Stimulated activated CD8-positive, alpha-beta memory T cell treated with anti-CD3 and anti-CD28 coated beads, Interleukin-2, amount 100 ng/mL, for 48 hours (primary cell): ENCODE results near the gene SHROOM4.

ENCODE experiments used
- DNase-seq, 2 donors: peaks; one replicate each; pipeline ENCODE4 v3.0.0-alpha.2; 2020; ENCODE audit warnings: low read depth in 2 of 2

SHROOM4 gene

DNA sequence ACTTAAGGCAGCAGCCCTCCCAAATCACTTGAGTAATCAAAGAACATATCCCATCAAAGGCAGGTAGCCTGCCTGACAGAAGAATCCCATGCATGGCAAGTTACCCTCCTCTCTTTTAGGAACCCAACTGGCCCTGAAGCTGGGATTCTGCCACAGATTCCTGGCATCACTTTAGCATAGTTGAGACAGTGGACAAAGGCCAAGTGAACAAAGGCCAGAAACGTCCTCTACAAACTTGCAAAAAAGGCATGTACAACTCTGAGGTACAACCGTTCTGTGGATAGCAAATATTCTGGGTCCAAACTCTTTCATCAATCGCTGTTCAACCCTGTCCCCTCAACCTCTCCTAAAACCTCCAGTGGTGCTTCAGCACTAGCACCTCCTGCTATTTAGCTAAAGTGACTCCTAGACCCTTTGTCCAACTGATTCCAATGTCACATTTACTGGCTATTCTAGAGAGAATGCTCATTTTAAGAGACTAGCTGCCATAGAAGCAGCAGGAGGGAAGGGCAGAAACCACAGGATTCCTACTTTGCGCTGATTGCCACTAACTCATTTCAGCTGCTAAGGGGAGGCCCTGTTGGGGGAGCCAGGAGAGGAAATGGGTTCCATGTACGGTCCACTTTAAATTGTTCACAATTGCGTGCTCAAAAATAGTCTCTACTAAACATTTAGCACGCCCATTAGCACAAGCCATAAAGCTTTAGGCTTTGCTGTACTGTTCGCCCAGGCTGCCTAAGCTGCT, 105.9 kb downstream of the SHROOM4 start:
- DNase-seq: no peak

DNA sequence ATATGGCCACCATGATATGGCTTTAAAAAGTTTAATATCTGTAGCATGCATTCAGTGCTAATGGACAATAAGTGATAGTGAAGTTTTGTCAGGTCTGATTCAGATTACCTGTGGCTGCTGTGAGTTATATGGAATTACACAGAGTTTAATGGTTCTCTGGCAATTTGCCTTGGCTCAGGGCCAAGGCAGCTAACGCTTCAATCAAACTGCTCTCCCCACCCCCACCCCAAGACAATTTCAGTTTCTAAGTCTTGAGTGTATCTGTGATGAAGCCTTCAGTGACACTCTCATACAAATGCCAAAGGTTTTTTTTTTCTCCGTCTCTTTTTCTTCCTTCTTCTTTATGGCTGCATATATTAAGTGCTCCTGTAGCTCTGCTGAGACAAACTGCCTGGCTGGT, 106.6 kb downstream of the SHROOM4 start:
- no peak for DNase-seq

DNA sequence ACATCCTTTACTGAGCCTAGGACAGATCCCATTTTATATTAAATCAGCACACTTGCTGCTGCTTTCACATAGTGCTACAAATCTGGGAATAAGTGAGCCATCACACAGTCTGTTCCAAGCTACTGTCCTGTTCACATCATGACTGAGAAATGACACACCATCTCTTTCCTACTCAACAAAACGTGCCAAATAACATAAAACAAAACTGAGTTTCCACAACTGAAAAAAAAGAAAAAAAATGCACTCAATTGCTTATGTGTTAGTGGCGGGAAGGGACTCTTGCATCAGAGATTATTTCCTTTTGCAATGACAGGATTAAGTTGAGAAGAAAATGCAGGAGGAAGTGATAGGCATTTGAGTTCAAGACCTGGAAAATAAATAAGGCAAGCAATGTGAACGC, 109.0 kb downstream of the SHROOM4 start:
- no peak for DNase-seq

DNA sequence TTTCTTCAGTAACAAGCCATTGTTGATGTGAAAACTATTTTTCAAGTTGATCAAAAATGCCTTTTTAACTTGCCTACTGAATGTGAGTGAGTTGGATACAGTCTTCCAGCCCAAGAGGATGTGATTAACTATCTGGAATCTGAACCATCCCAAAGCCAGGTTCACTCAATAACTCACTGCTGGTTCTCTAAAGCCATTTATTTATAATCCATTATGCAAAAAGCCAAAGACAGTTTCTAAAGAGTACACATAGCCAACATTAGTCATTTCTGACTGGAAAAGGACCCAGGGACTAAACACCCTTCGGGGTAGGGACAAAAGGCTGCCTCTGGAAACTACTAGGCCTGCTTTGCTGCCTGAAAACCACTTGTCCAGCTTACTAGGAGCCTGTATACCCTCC, 109.6 kb downstream of the SHROOM4 start:
- DNase-seq: no peak

DNA sequence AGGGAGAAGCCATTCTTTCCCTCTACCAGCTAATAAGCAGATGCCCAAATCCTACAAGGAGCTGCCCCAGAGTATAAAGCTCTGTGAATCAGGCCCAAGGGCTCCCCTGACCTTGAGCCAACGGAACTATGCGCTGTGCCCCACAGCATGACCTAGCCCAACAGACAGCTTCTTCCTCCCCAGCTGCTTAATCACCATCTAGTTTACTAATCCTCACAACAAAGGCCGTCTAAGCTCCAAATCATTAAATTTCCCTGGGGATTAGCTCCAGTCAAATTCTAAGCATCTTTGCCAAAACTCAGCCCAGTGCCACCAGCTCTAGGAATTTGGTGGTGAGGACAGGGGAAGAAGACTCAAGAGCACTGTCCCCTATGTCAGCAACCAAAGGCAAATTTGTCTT, 113.1 kb downstream of the SHROOM4 start:
- no peak for DNase-seq

DNA sequence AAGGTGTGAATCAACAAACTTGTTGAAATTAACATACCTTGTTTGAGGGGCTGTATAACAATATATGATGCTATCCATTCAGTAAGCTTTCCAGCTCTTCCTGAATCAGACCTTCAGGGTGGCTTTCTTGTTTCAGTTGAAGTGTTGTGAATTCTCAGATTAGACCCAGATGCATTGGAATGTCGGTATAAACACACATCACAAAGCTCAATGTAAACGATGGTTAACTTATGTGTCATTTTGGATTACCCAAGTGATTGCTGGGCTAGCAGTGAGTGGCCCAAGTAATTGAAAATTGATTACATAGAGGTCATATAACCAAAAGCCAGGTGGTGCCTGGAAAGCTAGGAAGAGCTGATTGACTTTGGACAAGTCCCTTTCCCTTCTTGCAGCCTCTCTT, 115.0 kb downstream of the SHROOM4 start:
- DNase-seq: no peak

DNA sequence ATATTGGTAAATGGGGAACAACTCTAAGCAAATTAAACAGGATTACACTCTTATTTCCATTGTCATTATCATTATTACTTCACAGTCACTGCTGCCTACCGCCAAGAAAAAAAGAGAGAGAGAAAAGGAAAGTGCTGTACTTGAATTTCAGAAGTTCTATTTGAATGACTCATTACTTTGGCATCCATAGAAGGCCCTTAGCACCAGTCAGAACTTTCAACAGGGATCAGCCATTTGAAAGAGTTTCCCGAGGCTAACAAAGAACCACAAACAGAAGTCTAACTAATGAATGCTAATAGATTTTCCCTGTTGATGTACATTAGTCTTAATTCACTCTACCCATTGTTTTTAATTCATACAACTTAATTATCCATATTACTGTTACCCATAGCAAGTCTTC, 116.3 kb downstream of the SHROOM4 start:
- DNase-seq: no peak

DNA sequence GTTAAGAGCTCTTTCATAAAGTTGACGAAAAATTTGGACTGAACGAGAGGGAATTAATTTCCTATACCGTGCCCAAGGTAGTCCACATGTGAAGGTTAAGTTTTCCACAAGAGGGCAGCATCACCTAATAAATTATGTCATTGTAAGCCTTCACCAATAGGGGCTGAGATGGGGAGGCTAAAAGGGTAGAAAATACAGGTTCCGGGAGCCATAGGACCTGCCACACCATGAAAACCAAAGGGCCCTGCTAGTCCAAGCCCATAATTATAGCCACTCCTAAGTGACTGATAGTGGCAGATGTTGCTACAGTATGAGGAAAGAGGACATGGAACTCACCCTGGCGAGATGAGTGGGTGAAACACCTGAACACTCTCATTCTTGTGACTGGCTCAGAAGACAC, 122.2 kb downstream of the SHROOM4 start:
- no peak for DNase-seq

DNA sequence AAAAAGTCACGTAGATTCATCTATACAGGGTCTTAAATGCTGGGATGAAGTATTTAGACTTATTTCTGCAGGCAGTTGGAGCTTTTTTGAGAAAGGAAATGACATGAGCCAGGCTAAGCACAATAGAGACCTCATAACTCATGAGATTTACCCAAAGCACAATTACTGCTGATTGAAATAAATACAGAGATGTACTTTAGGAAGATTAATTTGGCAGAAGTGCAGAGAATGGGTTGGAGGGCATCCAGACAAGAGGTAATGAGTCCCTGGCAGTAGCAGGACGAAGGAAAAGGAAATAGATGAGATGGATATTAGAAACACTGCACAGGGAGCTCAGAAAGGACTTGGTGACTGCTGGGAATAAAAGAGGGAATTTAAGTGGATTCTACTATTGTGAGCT, 129.1 kb downstream of the SHROOM4 start:
- no peak for DNase-seq

DNA sequence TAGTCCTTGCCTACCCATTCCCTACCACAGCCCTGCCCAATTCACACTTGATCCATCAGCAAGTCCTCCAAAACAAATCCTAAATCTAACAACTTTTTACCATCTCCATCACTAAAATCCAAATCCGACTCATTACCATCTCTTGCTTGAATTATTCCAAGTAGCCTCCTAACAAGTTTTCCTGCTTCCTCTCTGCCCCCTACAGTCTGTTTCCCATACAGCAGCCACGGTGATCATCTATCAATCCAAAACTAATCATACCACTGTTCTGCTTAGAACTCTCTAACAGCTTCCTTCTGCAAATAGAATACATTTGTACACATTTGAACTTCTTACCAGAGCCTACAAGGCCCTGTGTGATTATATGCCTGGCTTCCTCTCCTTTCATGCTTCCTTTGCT, 133.0 kb downstream of the SHROOM4 start:
- no peak for DNase-seq

DNA sequence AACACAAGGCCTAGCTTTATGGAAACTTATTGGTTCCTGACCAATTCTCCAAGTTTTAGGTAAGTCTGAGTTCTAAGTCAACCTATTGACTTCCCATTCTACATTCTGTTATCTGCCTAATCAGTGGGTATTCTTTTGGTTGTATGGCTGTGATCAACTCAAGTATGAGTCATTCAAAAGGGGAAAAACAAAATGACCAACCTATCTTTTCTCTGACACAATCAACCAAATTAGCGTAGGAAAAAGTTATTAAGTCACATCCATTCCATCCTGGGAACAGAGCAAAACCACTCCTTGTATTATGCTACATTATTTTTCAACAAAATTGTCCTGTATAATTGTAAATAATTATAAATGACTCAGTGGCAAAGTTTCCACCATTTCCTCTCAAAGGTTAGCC, 136.2 kb downstream of the SHROOM4 start:
- no peak for DNase-seq

DNA sequence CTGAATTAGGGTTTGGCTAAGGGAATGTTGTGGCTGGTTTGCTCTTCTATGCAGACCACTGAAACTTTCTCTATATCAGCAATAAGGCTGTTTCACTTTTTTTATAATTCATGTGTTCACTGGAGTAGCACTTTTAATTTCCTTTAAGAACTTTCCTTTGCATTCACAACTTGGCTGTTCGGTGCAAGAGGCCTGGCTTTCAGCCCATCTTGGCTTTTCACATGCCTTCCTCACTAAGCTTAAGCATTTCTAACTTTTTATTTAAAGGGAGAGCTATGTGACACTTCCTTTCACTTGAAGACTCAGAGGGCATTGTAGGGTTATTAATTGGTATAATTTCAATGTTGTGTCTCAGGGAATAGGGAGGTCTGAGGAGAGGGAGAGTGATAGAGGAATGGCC, 142.3 kb downstream of the SHROOM4 start:
- DNase-seq: no peak

DNA sequence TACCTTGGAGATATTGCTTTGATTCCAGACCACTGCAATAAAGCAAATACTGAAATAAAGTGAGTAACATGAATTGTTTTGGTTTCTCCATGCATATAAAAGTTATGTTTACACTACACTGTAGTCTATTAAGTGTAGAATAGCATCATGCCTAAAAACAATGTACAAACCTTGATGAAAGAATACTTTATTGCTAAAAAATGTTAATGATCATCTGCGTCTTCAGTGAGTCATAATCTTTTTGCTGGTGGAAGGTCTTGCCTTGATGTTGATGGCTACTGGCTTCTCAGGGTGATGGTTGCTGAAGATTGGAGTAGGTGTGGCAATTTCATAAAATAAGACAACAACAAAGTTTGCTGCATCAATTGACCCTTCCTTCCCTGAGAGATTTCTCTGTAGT, 145.1 kb downstream of the SHROOM4 start:
- no peak for DNase-seq

DNA sequence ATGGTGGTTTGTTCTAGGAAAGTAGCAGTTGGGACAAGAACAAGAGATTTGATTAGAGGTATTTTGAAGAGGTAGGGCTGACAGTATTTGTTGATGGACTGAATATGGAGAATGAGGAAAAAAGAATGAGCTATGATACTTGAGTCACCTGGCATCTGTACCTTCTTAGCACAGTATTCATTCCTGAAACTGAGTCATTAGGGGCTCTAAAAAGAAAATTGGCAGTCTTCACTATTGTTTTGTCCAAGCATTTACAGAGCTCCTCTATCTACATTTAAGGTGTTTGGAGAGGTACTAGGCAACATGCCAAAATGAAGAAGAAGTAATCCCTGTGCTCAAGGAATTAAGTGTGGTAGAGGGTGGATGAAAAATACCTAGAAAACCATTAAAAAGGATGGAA, 165.8 kb downstream of the SHROOM4 start:
- no peak for DNase-seq

DNA sequence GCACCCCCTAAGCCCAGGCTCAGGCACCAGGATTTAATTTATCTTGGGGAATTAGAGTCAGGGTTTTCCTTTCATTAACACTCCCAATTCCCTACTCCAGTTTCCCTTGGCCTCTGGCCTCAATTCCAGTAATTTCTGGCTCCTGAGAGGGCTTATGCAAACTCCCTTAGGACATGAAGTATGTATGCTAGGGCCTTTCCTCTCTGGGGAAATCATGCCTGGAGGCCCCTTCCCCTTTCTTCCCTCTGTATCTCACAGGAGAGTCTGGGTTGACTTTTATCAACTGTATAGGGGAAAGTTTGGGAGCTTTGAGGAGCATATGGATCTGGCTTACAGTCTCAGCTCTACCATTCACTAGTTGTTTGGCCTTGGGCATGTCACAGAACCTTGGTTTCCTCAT, 169.5 kb downstream of the SHROOM4 start:
- no peak for DNase-seq

DNA sequence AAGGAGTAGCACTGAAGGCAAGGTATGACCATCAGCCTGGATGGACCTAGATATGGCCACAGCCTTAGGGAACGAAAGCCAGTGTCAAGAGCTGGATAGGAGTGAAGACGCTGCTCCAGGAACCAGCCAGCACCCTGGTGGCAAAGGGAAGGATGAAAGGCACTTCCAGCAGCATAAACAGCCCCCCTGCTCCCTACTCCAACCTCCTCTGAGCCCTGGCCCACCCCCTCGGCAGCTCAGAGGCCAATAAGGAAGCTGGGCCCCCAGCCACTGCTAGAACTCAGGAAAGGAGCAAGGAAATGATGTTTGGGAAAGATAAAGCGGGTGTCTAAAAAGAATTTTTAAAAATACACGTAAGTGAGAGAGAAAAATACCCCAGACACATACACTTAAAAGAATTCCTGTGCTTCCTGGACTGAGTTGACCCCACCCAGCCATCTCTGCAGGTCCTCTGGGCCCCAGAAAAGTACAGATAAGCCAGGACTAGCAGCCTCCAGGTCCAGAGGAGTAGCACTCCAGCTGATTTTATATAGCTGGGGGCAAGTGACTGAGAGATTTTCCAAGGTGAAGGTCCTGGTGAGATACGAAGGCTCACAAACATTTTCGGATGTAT, 170.4 kb downstream of the SHROOM4 start:
- DNase-seq: no peak

DNA sequence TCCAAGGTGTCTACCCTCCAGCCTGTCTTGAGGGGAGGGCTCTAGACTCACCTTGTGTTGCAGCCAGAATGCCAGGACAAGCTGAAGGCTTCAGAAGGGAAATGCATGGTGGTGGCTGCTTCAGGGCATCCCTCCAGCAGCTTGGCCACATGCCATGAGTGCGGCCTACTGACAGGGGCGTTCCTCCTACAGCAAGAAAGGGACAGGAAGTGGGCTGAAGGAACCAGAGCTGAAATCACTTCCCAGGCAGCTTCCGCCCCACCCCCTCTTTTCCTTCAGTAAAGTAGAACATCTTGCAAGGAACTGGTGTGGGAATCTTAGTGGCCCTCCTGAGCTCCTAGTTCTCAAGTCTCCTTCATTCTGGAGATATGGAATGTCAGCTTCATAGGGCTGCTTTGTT, 175.9 kb downstream of the SHROOM4 start:
- no peak for DNase-seq

DNA sequence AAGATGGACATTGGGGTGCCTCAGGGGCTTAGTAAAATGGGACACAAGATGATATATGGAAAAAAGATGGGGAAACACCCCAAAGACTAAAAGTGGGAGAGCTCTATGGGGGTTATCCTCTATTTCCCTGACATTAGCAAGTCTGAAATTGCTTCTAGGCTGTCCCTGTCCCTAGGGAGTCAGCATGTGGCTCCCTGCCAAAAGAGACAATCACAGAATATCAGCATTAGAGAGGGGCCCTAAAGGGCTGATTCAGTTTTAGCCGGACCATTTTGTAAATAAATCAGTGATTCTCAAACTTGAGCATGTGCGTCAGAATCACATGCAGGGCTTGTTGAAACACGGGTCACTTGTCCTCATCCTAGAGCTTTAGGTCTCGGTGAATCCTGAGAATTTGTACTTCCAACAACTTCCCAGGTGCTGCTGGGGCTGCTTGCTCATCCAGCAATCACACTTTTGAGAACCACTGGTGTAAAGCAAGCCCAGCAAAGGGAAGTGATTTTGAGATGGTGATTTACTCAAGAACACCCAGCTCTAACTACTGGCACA, 178.1 kb downstream of the SHROOM4 start:
- no peak for DNase-seq

DNA sequence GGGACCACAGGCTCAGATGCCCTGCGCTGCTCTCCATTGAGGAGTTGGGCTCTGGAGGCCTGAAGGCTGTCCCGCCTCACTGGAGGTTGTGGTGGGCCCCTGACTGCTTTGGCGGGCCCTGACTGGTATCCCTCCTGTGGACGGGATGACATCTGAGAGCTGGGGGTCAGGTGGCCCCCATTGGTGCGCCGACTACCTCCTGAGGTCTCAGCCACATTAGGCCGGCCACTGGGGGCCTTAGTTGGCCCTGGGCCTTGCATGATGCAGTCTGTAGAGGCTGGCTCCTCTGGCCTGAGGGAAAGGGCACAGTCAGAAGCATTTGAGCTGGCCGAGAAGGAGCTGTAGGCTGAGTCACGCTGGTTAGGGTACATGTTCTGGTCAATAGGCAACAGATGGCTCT, 178.8 kb downstream of the SHROOM4 start:
- DNase-seq: no peak

DNA sequence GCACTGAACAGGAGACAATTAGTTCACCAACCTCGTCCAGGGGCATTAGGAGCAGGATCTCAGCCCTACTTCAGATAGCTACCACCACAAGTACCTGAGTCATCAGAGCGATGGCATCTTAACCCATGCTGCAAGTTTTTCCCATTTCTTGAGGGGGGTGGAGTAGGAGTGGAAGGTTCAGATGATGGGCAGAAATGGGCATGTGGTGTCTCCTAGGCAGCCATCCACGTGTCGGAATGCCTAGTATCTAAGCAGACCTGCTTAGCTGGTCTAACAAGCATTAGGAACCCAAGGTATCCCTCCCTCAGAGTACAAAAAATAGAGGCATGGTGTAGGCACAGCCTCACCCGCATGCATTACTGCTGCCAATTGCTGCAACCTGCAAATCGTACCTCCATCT, 184.2 kb downstream of the SHROOM4 start:
- DNase-seq: no peak

DNA sequence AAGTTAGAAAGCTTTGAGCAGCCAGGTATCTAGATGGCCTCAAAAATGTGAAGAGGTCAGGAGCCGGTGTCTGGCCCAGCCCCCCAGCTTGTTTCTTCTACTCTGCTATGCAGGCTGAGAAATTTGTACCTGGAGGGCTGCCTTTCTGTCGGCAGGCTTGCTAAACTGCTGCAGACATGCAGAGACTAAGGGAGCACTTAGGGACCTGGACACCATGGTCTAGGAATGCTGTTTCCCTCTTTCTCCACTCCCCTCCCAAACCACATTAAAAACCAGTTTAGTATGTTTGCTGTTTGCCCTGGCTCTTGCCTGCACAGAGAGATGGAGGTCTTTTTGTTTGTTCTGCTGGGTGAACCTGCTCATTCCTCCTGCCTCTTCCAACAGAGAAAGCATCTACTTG, 186.3 kb downstream of the SHROOM4 start:
- DNase-seq: no peak

DNA sequence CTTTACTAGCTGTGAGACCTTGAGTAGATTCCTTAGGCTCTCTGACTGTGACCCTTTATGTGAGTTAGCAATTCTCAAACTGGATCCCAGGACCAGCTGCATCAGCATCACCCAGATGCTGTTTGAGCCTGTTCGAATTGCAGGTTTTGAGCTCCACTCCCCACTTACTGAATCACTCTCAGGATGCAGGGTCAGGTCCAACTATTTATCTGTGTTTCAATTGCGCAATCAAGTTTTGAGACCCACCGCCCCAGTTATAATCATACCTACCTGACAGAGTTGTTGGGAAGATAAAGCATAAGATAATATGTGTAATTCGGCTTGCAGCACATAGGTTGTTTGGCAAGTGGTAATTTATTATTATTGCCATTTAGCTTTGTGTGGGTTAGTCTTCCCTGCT, 187.6 kb downstream of the SHROOM4 start:
- no peak for DNase-seq

DNA sequence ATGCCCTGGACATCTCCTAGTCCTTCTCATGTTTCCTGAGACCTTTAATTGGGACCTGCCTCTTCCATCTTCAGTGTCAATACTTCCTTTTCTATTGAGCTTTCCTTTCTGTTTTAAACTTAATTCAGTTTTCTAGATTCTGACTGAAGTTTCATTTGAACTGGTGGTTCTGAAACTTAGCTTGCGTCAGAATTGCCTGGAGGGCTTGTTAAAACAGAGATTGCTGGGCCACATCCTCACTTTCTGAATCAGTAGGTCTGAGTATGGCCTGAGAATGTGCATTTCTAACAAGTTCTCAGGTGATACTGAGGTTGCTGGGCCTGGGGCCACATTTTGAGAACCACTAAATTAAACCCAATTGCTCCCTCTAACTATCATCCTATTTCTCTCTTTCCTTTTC, 191.2 kb downstream of the SHROOM4 start:
- no peak for DNase-seq
